T-helper 1 cell treated with Interleukin-12 subunit alpha and Interleukin-12 subunit beta and Interleukin-4 antibody, amounts not matched to agents 30 ng/mL and 1 ng/mL, for 36 hours (primary cell): ENCODE results near the gene FAM25A. TPM values are rescaled to one million over a fixed set of nuclear protein-coding genes. Genes with fewer than 3 reads are reported as not detected.
"Not testable (repeated sequence)": the region's sequence is repeated elsewhere in the genome, so short reads cannot be mapped to it uniquely, and the experiment has no call there.

Experiments
- intact Hi-C: fragments of 100-400 bp; cut with micrococcal nuclease; formaldehyde crosslinking; loops from one replicate; pipeline ENCODE4 v1.15.1; 2024
- total RNA-seq: library from RNA; stranded (reverse); gene quantifications from 2 replicates; pipeline ENCODE4 v1.2.3, GENCODE V29; 2022

FAM25A gene
- total RNA-seq, result not detected in 2 replicates

DNA sequence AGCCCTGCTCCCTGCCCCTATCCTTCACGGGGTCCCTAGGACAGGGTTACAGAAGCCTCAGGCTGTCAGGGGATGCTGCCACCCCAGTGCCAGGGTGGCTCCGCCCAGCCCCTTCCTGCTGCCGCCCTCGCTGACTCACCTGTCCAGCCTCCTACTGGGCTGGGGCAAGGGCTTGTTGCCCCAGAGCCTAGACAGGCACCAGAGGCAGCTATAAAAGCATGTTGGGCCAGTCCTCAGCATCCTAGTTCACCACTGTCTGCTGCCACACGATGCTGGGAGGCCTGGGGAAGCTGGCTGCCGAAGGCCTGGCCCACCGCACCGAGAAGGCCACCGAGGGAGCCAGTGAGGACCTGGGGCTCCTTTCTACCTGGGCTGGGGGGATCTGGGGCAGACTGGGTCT lies at the start of gene FAM25A:
Gene FAM25A, plus strand, starts transcription at position 239 of the 400 bp plus-strand sequence. Its CDS starts 31 bp downstream, at position 270.
- intact Hi-C loops, result not testable (repeated sequence)

DNA sequence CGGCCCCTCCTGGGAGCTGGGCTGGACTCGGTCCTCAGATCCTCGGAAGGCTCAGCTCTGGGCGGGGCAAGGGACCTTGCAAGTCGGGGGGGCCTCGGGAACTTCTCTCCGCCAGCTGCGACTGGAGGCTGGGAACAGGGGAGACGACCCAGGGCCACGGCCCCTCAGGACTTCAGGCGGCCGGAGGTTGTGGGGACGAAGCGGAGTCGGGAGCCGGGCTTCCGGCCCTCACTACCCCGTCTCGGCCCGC lies 49.2 kb upstream of the FAM25A start:
- intact Hi-C loops, result loop anchor here (1.0 to 2.0 kb wide), 4 partner anchors 32 to 260 kb away; partner anchors contain the start of genes BMPR1A and SHLD2

- intact Hi-C loops, result loop anchor here (1.0 to 2.0 kb wide), 4 partner anchors 32 to 260 kb away; partner anchors contain the start of genes BMPR1A and SHLD2
Observed at GRCh38 chr10:86971232-86971991, 48.7 kb upstream of the FAM25A start.

- intact Hi-C loops, result no loop called here
Observed at GRCh38 chr10:86972613-86973380, 47.3 kb upstream of the FAM25A start.

- intact Hi-C loops, result no loop called here
Observed at GRCh38 chr10:86974484-86974883, 45.6 kb upstream of the FAM25A start.

GRCh38 chr10:86976362-86977056 lies 43.6 kb upstream of the FAM25A start:
- intact Hi-C loops, result no loop called here

DNA sequence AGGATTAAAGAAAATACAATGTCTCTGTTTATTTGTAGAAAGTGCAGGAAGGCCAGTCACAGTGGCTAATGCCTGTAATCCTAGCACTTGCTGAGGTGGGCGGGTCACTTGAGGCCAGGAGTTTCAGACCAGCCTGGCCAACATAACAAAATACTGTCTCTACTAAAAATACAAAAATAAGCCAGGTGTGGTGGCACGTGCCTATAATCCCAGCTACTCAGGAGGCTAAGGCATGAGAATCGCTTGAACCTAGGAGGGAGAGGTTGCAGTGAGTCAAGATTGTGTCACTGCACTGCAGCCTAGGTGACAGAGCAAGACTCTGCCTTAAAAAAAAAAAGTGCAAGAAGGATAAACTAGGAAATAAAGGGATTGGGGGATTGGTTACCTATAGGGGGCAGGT lies 41.6 kb upstream of the FAM25A start:
- intact Hi-C loops, result not testable (repeated sequence)

- intact Hi-C loops, result no loop called here
Observed at GRCh38 chr10:86979296-86979818, 40.7 kb upstream of the FAM25A start.

DNA sequence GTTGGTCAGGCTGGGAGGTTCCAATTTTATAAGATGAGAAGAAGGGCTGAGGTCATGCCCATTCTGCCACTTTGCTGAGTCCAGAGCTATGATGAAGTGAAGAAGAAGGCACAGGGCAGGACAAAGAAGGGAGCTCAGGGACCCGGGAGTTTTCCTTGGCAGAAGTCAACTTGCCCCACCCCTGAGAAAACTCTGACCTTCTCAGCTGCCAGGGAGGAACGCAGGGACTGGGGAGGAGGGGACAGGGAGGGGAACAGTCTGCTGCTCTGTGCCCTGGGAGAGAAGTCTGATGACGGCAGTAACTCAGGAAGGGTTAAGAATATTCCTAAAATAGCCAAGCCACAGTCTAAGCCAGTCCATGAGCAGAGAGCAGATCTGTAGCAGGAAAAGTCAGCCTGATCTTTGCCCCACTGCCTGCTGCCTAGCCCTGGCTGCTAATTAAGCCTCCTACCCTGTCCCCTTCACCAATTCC lies 40.1 kb upstream of the FAM25A start:
- intact Hi-C loops, result no loop called here

GRCh38 chr10:86981020-86981419 lies 39.1 kb upstream of the FAM25A start:
- intact Hi-C loops, result not testable (repeated sequence)

GRCh38 chr10:86981716-86982115 lies 38.4 kb upstream of the FAM25A start:
- intact Hi-C loops, result no loop called here

DNA sequence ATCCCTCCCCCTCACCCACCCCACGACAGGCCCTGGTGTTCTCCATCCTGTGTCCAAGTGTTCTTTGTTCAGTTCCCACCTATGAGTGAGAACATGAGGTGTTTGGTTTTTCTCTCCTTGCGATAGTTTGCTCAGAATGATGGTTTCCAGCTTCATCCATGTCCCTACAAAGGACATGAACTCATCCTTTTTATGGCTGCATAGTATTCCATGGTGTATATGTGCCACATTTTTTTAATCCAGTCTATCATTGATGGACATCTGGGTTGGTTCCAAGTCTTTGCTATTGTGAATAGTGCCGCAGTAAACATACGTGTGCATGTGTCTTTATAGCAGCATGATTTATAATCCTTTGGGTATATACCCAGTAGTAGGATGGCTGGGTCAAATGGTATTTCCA lies 35.6 kb upstream of the FAM25A start:
- intact Hi-C loops, result not testable (repeated sequence)

GRCh38 chr10:86988520-86988919 lies 31.6 kb upstream of the FAM25A start:
- intact Hi-C loops, result no loop called here

DNA sequence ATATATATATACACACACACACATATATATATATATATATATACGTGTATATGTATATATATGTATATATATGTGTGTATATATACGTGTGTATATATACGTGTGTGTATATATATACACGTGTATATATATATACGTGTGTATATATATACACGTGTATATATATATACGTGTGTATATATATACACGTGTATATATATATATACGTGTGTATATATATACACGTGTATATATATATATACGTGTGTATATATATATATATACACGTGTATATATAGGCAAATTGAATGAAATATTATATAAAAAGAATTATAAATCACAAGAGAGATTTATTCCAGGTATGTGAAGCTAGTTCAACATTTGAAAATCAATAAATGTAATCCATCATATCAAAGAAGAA lies 28.7 kb upstream of the FAM25A start:
- intact Hi-C loops, result not testable (repeated sequence)

GRCh38 chr10:86992456-86992855 lies 27.6 kb upstream of the FAM25A start:
- intact Hi-C loops, result no loop called here

- intact Hi-C loops, result no loop called here
Observed at GRCh38 chr10:86992929-86993328, 27.2 kb upstream of the FAM25A start.

DNA sequence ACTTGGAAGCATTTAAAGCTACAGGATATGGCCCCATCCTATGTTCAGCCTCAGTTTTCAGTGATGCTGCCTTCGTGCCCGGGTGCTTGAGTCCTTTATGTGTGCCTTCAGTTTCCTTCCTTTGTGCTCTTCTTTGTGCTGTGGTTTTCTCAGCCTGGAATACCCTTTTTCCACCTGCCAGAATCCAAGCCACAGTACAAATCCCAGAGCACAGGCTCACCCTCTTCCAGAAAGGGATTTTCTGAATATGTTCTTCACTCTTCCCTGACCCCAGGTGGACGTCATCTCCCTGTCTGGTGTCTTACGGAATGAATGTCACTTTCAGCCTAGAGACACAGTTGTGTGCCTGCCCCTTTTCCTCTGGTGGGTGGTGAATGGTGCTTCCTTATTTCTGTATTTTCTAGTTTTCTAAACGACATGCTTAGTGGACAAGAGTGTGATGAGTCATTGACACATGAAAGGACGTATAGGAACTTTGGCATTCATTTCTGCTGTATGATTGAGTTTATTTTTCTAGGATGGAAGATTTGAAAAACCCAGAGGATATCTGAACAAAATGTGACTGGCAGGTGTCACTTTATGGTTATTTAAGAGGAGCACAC lies 20.2 kb upstream of the FAM25A start:
- intact Hi-C loops, result not testable (repeated sequence)

GRCh38 chr10:87000491-87000890 lies 19.6 kb upstream of the FAM25A start:
- intact Hi-C loops, result no loop called here

DNA sequence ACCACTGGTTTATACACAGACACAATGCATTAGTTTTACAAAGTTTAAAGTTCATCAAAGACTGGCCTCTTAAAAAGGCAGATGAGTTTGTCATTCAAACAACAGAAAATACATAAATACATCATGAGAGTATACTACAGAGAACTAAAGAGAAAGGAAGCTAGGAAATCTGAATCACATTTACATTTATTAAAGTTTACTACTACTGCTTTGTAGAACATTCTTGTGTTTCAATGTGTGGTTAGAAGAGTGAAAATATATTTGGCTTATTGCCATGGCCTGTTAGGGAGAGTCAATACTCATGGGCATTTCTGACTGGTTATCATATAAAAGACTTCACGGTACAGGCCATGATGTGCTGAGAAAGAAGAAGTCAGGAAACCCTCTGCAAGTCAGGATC lies 13.0 kb upstream of the FAM25A start:
- intact Hi-C loops, result not testable (repeated sequence)

DNA sequence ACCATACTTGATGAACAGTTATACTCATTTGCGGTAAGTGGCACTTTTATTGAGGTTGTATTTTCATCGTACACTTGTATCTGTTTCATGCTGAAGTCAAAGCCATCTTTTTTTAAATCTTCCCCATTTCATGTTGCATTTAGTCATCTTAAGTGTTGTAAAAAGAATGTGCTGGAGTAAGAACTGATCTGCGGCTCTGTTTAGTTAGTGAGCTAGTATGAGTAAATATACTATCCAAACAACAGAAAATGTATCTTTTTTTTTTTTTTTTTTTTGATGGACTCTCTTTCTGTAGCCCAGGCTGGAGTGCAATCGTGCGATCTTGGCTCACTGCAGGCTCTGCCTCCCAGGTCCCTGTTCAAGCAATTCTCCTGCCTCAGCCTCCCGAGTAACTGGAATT lies 12.4 kb upstream of the FAM25A start:
- intact Hi-C loops, result not testable (repeated sequence)

DNA sequence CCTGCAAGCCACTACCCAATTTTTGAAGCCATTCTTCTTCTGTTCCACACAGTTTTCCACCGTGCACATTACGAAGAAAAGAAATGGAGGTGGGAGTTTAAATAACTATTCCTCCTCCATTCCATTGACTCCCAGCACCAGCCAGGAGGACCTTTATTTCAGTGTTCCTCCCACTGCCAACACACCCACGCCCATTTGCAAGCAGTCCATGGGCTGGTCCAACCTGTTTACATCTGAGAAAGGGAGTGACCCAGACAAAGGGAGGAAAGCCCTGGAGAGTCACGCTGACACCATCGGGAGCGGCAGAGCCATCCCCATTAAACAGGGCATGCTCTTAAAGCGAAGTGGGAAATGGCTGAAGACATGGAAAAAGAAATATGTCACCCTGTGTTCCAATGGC lies 11.8 kb upstream of the FAM25A start:
- intact Hi-C loops, result not testable (repeated sequence)
